Naive thymus-derived CD8-positive, alpha-beta T cell (primary cell): ENCODE results near the gene WNT9A. TPM values are rescaled to one million over a fixed set of nuclear protein-coding genes. Genes with fewer than 3 reads are reported as not detected.
"Not testable (repeated sequence)": the region's sequence is repeated elsewhere in the genome, so short reads cannot be mapped to it uniquely, and the experiment has no call there.

ENCODE experiments used
- ATAC-seq, 2 donors: fragments of 150-1000 bp; cut with Tn5 transposase in 1 of 2; sonication (Bioruptor Pico), chemical (Tn5 transposase) in 1 of 2; 1 replicate in 1 of 2; 2 replicates in 1 of 2; pipeline ENCODE4 v1.10.0; 2021; ENCODE audit warnings: mild to moderate bottlenecking in 2 of 2, moderate library complexity in 2 of 2
- POLR2A ChIA-PET: fragments of 350-600 bp; sonication (Branson Sonifier 250); formaldehyde crosslinking; loops from one replicate; lab custom pipeline; 2021; ENCODE audit warnings: antibody characterized with exemption; lab: Charles Lee
- DNase-seq, 10 donors: peaks; one replicate each; pipeline versions ENCODE4 v3.0.0 to v3.0.0-alpha.2; 2020 to 2022
- H3K27ac Mint-ChIP-seq, 10 donors: one replicate each; pipeline ENCODE4 v1.8.0; 2020 to 2022; ENCODE audit warnings: mild to moderate bottlenecking in 10 of 10, mixed read lengths in 10 of 10, moderate library complexity in 4 of 10, inconsistent platforms in 1 of 10
- H3K27me3 Mint-ChIP-seq, 5 donors: one replicate each; pipeline ENCODE4 v1.8.0; 2021 to 2022; ENCODE audit warnings: mixed read lengths in 5 of 5
- H3K36me3 Mint-ChIP-seq, 3 donors: one replicate each; pipeline ENCODE4 v1.8.0; 2020 to 2022; ENCODE audit warnings: mixed read lengths in 3 of 3, mild to moderate bottlenecking in 2 of 3, inconsistent platforms in 1 of 3
- H3K4me1 Mint-ChIP-seq, 4 donors: one replicate each; pipeline ENCODE4 v1.8.0; 2021 to 2022; ENCODE audit warnings: mixed read lengths in 4 of 4
- H3K4me3 Mint-ChIP-seq, 10 donors: one replicate each; pipeline ENCODE4 v1.8.0; 2020 to 2022; ENCODE audit warnings: mild to moderate bottlenecking in 10 of 10, mixed read lengths in 10 of 10, moderate library complexity in 6 of 10, inconsistent platforms in 1 of 10
- H3K9me3 Mint-ChIP-seq, 9 donors: one replicate each; pipeline ENCODE4 v1.8.0; 2020 to 2022; ENCODE audit warnings: mixed read lengths in 9 of 9, mild to moderate bottlenecking in 3 of 9, inconsistent platforms in 1 of 9, moderate library complexity in 1 of 9
- polyA plus RNA-seq, 3 donors: library from polyadenylated mRNA; unstranded; fragments of 300-500 nt; fragmentation: Illumina TruSeq; gene quantifications; one replicate each; pipeline ENCODE4 v1.2.3, GENCODE V29; 2021
- total RNA-seq, 8 experiments: library from RNA in 2 of 8; stranded (reverse) in 2 of 8; gene quantifications; one replicate each; pipeline ENCODE4 v1.2.3 and lab custom pipeline; 2021 to 2026

The WNT9A gene
- total and polyA plus RNA-seq, 5 experiments from 2014 or later = not detected

DNA sequence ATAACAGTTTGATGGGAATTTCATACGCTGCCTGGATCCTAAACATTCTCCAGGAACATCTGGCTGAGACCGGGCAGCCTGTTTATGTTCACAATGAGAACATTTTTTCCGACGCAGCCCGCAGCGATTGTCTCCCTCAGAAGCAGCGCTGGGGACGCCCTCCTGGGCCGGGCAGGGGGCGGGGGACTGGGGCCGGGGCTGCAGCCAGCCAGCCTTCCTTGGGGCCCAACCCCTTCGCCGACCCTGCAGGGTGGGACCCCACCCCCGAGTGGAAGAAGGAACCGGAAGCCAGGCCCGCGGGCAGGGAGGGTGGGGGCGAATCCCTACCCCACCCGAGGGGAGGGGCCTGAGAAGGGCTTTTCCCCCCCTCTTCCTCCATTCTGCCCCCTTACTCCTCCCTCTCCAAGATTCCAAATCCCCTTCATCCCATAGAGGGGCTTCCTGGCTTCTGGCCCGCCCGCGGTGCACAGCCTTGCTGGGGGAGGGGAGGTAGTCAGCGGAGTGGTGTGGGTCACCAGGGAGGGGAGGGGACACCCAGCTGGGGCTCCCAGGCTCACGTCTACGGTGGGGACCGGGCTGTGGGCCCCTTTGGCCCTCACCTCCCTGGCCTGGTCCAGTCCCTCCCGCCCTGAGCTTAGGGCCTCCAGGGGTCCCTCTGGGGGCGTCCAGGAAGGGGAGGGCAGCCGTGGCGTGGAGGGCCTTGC is 60.6 kb downstream of the WNT9A start:
- no peaks in the 10 kb centered on the region for H3K27me3 Mint-ChIP-seq
- peaks cover 21 to 61% (median 39%) of the 10 kb centered on the region in 4 donors for H3K4me1 Mint-ChIP-seq
- H3K27ac Mint-ChIP-seq = peak overlapping the region in 9 of 10 donors; percentile 41 to 93 (median 88)
- POLR2A ChIA-PET = interaction anchor here (0.7 to 4.5 kb wide), 7 partner anchors 10 to 121 kb away, joined by 3 to 23 read pairs (median 4); no protein-coding TSS in a partner anchor
- no peaks in the 10 kb centered on the region for H3K9me3 Mint-ChIP-seq
- H3K4me3 Mint-ChIP-seq = peak overlapping the region; percentile 44 to 83 (median 65)
- peak; percentile 44 to 66 for ATAC-seq
- no peaks in the 10 kb centered on the region for H3K36me3 Mint-ChIP-seq
- DNase-seq = peak in 4 of 10 donors; percentile 34 to 77 (median 38)

DNA sequence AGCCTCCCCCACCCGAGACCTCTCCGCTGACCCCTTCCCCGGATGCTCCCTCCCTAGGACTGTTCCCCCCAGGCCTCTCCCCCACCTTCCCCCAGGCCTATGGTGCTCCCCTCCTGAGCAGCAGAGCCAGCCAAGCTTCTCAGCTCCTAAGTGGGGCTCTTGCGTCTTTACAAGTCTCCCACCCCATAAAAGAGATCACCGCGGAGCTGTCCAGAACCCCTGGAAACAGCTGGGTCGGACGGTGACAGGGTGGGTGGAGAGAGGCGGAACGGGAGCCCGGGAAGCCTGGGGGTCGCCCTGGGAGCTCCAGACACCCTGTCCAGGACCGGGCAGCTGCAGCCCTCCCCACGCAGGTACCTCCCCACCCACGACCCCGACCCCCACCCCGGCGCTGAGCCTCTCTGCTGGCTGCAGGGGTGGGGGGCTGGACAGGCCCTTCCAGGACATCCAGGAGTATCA is 61.2 kb downstream of the WNT9A start:
- H3K4me1 Mint-ChIP-seq = peaks cover 17 to 58% (median 39%) of the 10 kb centered on the region in 4 donors
- ATAC-seq (peak in 1 of 2 donors; percentile 8), DNase-seq (no peak)
- POLR2A ChIA-PET = interaction anchor here (0.7 to 4.5 kb wide), 6 partner anchors 16 to 124 kb away, joined by 3 to 23 read pairs (median 10); no protein-coding TSS in a partner anchor
- peak overlapping the region; percentile 44 to 83 (median 66) for H3K4me3 Mint-ChIP-seq
- H3K27ac Mint-ChIP-seq = peak overlapping the region in 9 of 10 donors; percentile 79 to 93 (median 90)
- H3K36me3 Mint-ChIP-seq = no peaks in the 10 kb centered on the region
- H3K9me3 Mint-ChIP-seq = no peaks in the 10 kb centered on the region
- H3K27me3 Mint-ChIP-seq = no peaks in the 10 kb centered on the region

DNA sequence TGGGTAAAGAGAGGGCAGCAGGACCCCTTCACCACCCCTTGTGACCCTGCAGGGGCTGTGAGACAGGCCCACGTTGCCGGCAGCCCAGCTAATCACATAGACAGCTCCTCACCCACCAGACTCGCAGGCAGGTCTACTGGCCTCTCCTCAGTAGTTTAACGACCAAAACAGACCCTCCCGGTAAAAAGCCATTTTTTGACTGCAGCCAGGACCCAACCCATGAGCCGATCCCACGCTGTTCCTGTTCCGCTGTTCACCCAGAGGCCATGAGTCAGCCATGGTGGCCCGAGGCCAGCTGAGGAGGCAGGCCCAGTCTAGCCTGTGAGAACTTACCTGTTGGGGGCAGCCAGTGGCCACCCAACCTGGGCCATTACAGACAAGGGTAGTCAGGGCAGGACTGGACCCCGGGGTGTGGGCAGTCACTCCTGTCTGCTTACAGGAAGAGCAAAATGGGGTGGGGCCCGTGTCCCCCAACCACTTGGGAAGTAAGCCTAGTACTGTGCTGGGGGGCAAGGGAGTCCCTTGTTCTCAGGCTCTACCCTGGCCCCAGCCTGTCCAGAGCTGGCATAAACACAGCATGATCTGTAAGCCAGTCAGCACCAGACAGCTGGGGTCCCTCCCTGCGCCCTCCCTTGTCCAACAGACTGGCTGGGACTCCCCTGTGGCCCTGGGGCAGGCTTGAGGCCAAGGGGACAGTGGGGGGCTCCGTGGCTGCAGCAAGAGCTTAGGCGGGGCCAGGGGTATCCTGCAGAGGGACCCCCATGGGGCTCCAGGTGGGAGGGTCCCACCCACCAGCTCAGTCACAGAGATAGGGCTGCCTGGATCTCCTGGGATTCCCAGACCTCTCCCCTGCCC is 61.9 kb downstream of the WNT9A start:
- ATAC-seq = peak in 1 of 2 donors; percentile 23
- H3K27me3 Mint-ChIP-seq = no peaks in the 10 kb centered on the region
- H3K4me1 Mint-ChIP-seq = peaks cover 17 to 58% (median 39%) of the 10 kb centered on the region in 4 donors

DNA sequence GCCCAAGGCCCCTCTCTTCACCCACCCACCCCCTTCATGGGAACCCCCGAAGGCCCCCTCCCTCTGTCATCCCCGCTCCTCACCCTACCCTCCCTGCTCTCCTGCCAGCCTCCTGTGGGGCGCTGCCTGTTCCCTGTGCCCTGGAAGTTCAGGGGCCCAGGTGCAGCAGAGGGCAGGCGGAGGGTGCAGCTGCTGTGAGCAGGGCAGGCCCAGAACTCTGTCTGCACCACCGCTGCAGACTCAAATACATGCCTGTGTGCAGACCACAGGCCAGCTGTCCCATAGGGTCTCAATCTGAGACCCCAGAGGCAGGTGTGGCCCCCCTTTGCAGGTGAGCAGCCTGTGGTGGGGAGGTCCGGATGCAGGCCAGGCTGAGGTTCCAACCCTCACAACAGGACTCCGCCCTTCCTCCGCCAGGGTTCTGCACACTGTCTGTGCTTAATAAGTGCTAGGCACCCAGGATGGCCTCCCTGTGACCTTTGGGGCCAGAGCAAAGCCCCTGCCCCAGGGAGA is 62.5 kb downstream of the WNT9A start:
- no peaks in the 10 kb centered on the region for H3K36me3 Mint-ChIP-seq
- ATAC-seq (peak; percentile 63 to 76), DNase-seq (peak in 6 of 10 donors; percentile 35 to 68 (median 50))
- H3K9me3 Mint-ChIP-seq = no peaks in the 10 kb centered on the region
- peaks cover 17 to 56% (median 37%) of the 10 kb centered on the region in 4 donors for H3K4me1 Mint-ChIP-seq
- peak overlapping the region; percentile 86 to 95 (median 92) for H3K27ac Mint-ChIP-seq
- POLR2A ChIA-PET = interaction anchor here (1.1 to 4.5 kb wide), 6 partner anchors 13 to 122 kb away, joined by 3 to 23 read pairs (median 12); no protein-coding TSS in a partner anchor
- peak overlapping the region; percentile 62 to 85 (median 78) for H3K4me3 Mint-ChIP-seq
- H3K27me3 Mint-ChIP-seq = no peaks in the 10 kb centered on the region

More for the DNA sequence above, 61.9 kb downstream of the WNT9A start:
- Mint-ChIP-seq H3K27ac (peak overlapping the region; percentile 86 to 95 (median 92)), H3K36me3 (no peaks in the 10 kb centered on the region), H3K4me3 (peak overlapping the region; percentile 62 to 85 (median 78)), H3K9me3 (no peaks in the 10 kb centered on the region)
- POLR2A ChIA-PET = interaction anchor here (1.1 to 4.5 kb wide), 7 partner anchors 13 to 123 kb away, joined by 3 to 23 read pairs (median 11); no protein-coding TSS in a partner anchor
- peak in 1 of 10 donors; percentile 59 for DNase-seq

DNA sequence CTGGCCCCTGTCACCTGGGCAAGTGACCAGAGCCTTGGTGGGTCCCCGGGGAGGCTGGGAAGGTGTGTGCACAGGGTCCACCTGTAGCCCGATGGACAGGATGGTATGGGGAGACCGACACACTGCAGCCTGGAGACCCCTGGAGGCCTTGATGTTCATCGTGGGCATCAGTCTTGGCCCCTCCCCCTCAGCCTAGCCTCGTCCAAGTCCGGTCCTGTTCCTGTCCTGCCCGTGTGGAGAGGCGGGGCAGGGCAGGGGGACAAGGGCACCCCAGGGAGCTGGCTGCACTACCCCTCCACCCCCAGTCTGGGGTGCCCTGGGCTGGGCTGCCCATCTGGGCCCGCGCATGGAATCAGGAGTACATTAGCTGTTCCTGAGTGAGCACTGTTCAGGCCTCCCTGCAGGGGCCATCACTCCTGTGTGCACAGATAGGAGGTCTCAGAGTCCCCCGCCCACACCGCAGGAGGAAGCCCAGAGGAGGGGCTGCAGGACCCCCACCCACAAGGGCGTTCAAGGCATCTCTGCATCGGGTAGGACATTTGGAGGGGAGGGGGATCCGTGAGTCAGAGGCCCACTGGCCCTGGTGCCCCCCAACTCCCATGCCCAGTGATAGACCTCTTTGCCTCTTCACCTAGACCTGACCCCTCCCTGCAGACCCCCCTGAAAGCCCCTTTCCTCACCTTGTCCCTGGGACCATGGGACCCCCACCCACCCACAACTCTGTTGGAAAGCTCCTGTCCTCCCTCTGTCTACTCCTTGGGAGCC is 63.2 kb downstream of the WNT9A start:
- H3K4me1 Mint-ChIP-seq = peaks cover 14 to 53% (median 37%) of the 10 kb centered on the region in 4 donors
- H3K27ac Mint-ChIP-seq = peak overlapping the region in 8 of 10 donors; percentile 5 to 95 (median 63)
- ATAC-seq (no peak), DNase-seq (peak in 1 of 10 donors; percentile 57)
- H3K27me3 Mint-ChIP-seq = no peaks in the 10 kb centered on the region
- H3K4me3 Mint-ChIP-seq = peak overlapping the region in 9 of 10 donors; percentile 14 to 80 (median 54)
- H3K9me3 Mint-ChIP-seq = no peaks in the 10 kb centered on the region
- POLR2A ChIA-PET = interaction anchor here (1.1 to 4.5 kb wide), 5 partner anchors 12 to 119 kb away, joined by 3 to 23 read pairs (median 12); no protein-coding TSS in a partner anchor
- no peaks in the 10 kb centered on the region for H3K36me3 Mint-ChIP-seq

DNA sequence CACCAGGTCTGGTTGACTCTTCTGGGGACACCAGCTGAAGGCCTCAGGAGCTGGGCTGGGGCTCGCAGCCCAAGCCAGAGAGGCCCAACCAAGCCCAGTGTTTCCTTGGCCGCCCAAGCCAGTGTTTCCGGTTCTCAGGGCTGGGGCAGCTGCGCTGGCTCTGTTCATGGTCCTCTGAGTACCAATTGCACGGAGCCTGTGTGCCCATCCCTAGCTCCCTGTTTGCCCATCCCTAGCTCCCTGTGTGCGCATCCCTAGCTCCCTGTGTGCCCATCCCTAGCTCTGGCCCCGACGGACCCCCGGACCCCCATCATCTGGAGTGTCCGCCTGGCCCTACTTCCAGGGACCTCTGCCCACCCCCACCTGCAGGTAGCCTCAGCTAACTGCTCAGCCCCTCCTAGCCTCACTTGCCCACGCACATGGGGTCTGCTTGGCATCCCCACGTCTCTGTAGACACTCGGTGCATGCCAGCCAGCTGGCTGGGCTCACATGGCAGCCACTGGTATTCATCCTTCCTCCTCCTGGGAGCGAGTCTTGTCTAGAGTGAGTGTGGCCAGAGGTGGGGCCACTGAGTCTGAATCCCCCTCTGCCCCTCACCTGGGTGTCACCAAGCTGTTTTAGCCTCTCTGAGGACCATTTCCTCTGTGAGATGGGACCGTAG is 64.0 kb downstream of the WNT9A start:
- H3K4me1 Mint-ChIP-seq = peaks cover 12 to 49% (median 36%) of the 10 kb centered on the region in 4 donors

DNA sequence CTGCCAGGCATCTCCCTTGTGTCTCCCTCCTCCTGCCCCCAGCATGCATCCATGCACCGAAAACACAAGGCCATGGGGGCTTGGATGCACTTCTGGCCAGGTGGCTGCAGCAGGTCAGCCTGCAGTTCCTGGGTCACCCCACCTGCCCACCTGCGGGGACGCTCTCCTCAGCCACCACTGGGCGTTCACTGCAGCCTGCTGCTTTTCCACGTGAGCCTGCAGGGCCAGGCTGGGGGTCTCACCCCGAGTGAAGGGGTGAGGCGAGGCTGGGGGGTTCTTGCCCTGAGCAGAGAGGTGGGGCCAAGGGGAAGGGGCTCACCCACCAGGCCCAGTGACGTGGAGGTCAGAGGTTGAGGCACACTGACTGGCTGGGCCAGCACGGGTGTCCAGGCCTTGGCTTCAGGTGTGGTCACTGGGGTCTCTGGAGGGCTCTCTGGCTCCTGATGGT is 64.6 kb downstream of the WNT9A start:
- ATAC-seq (no peak), DNase-seq (peak in 1 of 10 donors; percentile 43)
- no peaks in the 10 kb centered on the region for H3K9me3 Mint-ChIP-seq
- no peaks in the 10 kb centered on the region for H3K36me3 Mint-ChIP-seq
- peaks cover 12 to 45% (median 35%) of the 10 kb centered on the region in 4 donors for H3K4me1 Mint-ChIP-seq
- H3K4me3 Mint-ChIP-seq = peak overlapping the region in 1 of 10 donors; percentile 58
- no peaks in the 10 kb centered on the region for H3K27me3 Mint-ChIP-seq
- H3K27ac Mint-ChIP-seq = peak overlapping the region in 6 of 10 donors; percentile 11 to 90 (median 72)
- POLR2A ChIA-PET = interaction anchor here (3.4 kb wide), 1 partner anchor 109 kb away, joined by 15 read pairs; no protein-coding TSS in a partner anchor

More for the DNA sequence above, 64.0 kb downstream of the WNT9A start:
- H3K9me3 Mint-ChIP-seq = no peaks in the 10 kb centered on the region
- DNase-seq (peak in 1 of 10 donors; percentile 50), ATAC-seq (no peak)
- peak overlapping the region in 4 of 10 donors; percentile 34 to 71 (median 42) for H3K27ac Mint-ChIP-seq
- H3K27me3 Mint-ChIP-seq = no peaks in the 10 kb centered on the region
- no peaks in the 10 kb centered on the region for H3K36me3 Mint-ChIP-seq
- H3K4me3 Mint-ChIP-seq = no peak overlapping the region
- POLR2A ChIA-PET = interaction anchor here (3.4 to 4.5 kb wide), 2 partner anchors 14 to 110 kb away, joined by 15 to 23 read pairs; no protein-coding TSS in a partner anchor

DNA sequence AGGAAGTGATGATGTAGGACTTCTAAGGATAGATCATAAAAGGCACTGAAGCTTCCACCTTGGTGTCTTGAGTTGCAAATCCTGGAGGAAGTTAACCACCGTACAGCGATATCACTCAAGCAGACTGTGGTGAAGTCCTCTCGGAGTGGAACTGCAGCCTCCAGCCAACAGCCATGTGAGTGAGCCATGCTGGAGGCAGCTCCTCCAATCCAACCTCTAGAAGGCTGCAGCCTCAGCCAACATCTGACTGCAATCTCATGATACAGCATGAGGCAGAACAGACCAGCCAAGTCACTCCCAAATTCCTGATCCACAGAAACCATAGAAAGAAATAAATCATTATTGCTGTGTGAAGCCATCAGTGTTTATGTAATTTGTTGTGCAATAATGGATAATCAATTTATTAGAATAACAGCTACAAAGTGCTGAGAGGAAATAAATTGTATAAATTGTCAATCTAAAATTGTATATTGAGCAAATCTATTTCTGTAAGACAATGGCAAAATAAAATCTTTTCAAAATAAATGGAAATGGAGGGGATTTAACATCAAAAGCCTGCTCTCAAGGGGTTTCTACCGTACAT is 67.3 kb downstream of the WNT9A start:
- no peak overlapping the region for H3K27ac Mint-ChIP-seq

DNA sequence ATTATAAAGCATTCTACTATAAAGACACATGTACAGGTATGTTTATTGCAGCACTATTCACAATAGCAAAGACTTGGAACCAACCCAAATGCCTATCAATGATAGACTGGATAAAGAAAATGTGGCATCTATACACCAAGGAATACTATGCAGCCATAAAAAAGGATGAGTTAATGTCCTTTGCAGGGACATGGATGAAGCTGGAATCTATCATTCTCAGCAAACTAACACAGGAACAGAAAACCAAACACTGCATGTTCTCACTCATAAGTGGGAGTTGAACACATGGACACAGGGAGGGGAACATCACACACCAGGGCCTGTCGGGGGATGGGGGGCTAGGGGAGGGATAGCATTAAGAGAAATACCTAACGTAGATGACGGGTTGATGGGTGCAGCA is 69.9 kb downstream of the WNT9A start:
- ATAC-seq, POLR2A ChIA-PET, DNase-seq, H3K4me3 Mint-ChIP-seq, H3K27me3 Mint-ChIP-seq, H3K27ac Mint-ChIP-seq: not testable (repeated sequence)
- Mint-ChIP-seq H3K9me3 (peaks cover 0 to 10% (median 5%) of the 10 kb centered on the region in 9 donors), H3K4me1 (peaks cover 2 to 15% (median 10%) of the 10 kb centered on the region in 4 donors), H3K36me3 (peaks cover 0 to 17% (median 7%) of the 10 kb centered on the region in 3 donors)

More for the DNA sequence above, 67.3 kb downstream of the WNT9A start:
- Mint-ChIP-seq H3K4me1 (peaks cover 5 to 32% (median 22%) of the 10 kb centered on the region in 4 donors), H3K27me3 (no peaks in the 10 kb centered on the region), H3K9me3 (no peaks in the 10 kb centered on the region), H3K4me3 (no peak overlapping the region), H3K36me3 (no peaks in the 10 kb centered on the region)
- POLR2A ChIA-PET = interaction anchor here (1.2 kb wide), 1 partner anchor 8 kb away, joined by 4 read pairs; no protein-coding TSS in a partner anchor
- DNase-seq (no peak), ATAC-seq (no peak)

DNA sequence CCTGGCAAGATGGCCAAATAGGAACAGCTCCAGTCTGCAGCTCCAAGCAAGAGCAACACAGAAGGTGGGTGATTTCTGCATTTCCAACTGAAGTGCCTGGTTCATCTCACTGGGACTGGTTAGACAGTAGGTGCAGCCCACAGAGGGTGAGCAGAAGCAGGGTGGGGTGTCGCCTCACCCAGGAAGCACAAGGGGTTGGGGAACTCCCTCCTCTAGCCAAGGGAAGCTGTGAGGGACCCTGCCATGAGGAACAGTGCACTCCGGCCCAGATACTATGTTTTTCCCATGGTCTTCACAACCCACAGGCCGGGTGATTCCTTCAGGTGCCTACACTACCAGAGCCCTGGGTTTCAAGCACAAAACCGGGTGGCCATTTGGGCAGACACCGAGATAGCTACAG is 75.8 kb downstream of the WNT9A start:
- H3K4me1 Mint-ChIP-seq = peaks cover 28 to 55% (median 42%) of the 10 kb centered on the region in 4 donors
- not testable (repeated sequence) for DNase-seq, ATAC-seq, H3K27me3 Mint-ChIP-seq
- H3K27ac Mint-ChIP-seq = peak overlapping the region in 9 of 10 donors; percentile 26 to 79 (median 69)
- peak overlapping the region in 8 of 10 donors; percentile 13 to 68 (median 48) for H3K4me3 Mint-ChIP-seq
- POLR2A ChIA-PET = interaction anchor here (0.8 to 3.1 kb wide), 4 partner anchors 9 to 84 kb away, joined by 3 to 23 read pairs (median 4); no protein-coding TSS in a partner anchor
- H3K9me3 Mint-ChIP-seq = peaks cover 0 to 15% (median 10%) of the 10 kb centered on the region in 9 donors
- H3K36me3 Mint-ChIP-seq = peaks cover 0 to 17% (median 7%) of the 10 kb centered on the region in 3 donors
